IgD-negative memory B cell (primary cell): ENCODE results near the gene HOXB7. TPM values are rescaled to one million over a fixed set of nuclear protein-coding genes. Genes with fewer than 3 reads are reported as not detected.

Source experiments
- H3K27ac Mint-ChIP-seq, 3 donors: one replicate each; pipeline ENCODE4 v1.8.0; 2020 to 2022; ENCODE audit warnings: mild to moderate bottlenecking in 3 of 3, mixed read lengths in 3 of 3, moderate library complexity in 1 of 3
- H3K27me3 Mint-ChIP-seq: one replicate; pipeline ENCODE4 v1.8.0; 2021; ENCODE audit warnings: mixed read lengths
- H3K36me3 Mint-ChIP-seq: one replicate; pipeline ENCODE4 v1.8.0; 2020; ENCODE audit warnings: mild to moderate bottlenecking, mixed read lengths
- H3K4me1 Mint-ChIP-seq, 3 donors: one replicate each; pipeline ENCODE4 v1.8.0; 2020 to 2022; ENCODE audit warnings: mixed read lengths in 3 of 3, mild to moderate bottlenecking in 1 of 3
- H3K4me3 Mint-ChIP-seq, 4 donors: one replicate each; pipeline ENCODE4 v1.8.0; 2020 to 2022; ENCODE audit warnings: mild to moderate bottlenecking in 4 of 4, mixed read lengths in 4 of 4, moderate library complexity in 3 of 4
- H3K9me3 Mint-ChIP-seq, 3 donors: one replicate each; pipeline ENCODE4 v1.8.0; 2020 to 2021; ENCODE audit warnings: mixed read lengths in 3 of 3, mild to moderate bottlenecking in 1 of 3
- polyA plus RNA-seq: library from polyadenylated mRNA; unstranded; fragments of 300-500 nt; fragmentation: Illumina TruSeq; gene quantifications from one replicate; pipeline ENCODE4 v1.2.3, GENCODE V29; 2021

Gene HOXB7
- polyA plus RNA-seq, 1 donor from 2014 or later, result not detected

DNA sequence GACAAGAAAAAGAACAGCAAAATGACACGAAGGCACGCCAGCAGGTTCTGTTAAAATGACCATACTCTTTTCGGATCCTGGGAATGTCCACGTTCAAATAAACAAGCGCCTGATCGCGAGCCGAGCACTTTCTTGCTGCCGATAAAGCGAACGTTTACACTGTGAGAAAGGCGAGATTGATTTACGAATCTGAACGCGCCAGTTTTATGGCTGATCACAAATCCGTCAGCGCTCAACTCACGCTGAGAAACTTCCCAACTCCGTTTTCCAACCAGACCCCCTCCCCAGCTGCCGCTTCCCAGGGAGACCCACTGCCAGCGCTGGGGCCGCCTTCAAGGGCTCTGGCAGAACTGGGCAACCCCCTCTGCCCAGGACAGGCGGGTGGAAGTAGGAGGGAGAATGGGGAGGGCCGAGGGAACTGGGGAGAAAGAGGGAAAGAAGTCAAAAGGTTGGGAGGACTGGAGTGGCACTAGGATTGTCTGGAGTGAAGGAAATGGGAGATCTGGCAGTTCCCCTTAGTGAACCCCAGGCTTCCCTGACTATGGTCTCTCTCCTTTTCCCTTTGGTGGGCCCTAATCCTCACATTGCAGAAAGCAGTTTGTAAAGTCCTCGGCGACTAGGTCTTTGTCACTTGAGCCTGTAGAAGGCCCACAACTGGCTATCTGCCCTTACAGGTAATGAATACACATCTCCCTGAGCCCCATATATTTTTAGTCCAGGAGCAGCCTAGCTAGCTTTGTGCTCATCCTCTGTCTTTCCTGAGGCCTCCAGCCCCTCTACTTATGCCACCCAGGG is 39.6 kb downstream of the HOXB7 start:
- Mint-ChIP-seq H3K4me3 (no peak overlapping the region), H3K4me1 (peaks cover 0 to 5% (median 0%) of the 10 kb centered on the region in 3 donors), H3K9me3 (peaks cover 0 to 1% (median 0%) of the 10 kb centered on the region in 3 donors), H3K27ac (peak overlapping the region in 1 of 3 donors; percentile 66), H3K27me3 (peaks cover 3% of the 10 kb centered on the region), H3K36me3 (peaks cover 2% of the 10 kb centered on the region)

DNA sequence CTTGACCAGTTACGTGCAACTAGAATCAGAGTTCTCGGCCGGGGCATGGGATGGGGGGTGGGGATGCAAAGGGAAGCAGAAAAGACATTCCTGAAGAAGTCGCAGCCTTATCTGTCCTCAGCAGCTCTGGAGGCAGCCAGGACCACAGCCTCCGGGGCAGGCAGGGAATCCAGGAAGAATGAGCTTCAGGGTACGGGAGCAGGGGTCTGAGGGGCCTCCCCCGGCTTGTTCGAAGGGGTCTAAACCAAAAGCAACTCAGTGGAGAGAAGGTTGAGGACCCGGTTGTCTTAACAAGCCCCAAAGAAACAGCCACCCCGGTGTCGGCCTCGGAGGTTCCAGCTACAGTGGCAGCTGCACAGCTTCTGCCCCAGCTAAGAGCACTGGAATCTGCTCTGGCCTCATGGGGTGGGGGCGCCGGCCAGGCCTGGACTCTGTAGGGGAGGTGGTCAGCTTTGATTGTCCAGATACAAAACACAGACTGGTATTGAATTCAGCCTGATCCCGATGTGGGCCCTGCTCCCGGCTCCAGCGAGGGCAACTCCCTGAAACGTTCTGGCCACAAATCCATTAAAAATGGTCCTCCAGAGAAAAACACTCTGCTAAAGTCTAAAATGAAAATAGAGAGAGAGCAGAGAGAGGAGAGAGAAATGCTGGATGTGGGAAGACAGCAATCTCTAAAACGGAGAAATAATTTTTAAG is 40.3 kb downstream of the HOXB7 start:
- Mint-ChIP-seq H3K27ac (no peak overlapping the region), H3K4me3 (no peak overlapping the region), H3K9me3 (peaks cover 0 to 1% (median 0%) of the 10 kb centered on the region in 3 donors)

DNA sequence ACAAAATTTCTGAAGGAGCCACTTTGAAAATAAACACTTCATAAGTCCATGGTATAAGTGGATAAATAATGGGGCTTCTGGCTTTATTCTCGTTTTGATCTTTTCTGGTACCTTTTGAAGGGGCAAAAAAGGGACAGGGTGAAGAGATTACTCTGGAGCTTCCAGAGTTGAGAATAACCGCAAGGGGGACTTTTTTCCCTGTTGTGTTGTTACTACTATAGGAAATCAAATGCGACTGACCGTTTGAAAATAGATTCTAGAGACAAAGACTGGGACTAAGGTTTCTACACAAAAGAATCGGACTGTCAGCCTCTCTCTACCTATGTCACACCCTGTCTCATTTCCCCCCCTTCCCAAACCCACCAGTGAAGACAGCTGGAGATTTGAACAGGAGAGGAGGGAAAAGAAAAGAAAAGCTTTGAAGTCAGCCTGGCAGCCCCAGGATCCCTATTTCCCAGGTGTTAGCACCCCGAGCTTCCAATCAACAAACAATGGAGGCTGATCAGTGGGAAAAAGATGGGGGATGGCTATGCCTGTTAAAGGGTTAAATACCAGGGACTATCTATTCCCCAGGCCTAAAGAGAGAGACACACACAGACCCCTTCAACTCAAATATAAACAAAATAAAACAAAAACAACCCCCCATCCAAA is 41.0 kb downstream of the HOXB7 start:
- Mint-ChIP-seq H3K4me1 (no peaks in the 10 kb centered on the region), H3K9me3 (peaks cover 0 to 1% (median 0%) of the 10 kb centered on the region in 3 donors), H3K36me3 (peaks cover 2% of the 10 kb centered on the region), H3K27ac (no peak overlapping the region), H3K4me3 (no peak overlapping the region), H3K27me3 (peaks cover 4% of the 10 kb centered on the region)

More for the DNA sequence above, 40.3 kb downstream of the HOXB7 start:
- Mint-ChIP-seq H3K36me3 (peaks cover 2% of the 10 kb centered on the region), H3K27me3 (peaks cover 3% of the 10 kb centered on the region), H3K4me1 (peaks cover 0 to 1% (median 0%) of the 10 kb centered on the region in 3 donors)

DNA sequence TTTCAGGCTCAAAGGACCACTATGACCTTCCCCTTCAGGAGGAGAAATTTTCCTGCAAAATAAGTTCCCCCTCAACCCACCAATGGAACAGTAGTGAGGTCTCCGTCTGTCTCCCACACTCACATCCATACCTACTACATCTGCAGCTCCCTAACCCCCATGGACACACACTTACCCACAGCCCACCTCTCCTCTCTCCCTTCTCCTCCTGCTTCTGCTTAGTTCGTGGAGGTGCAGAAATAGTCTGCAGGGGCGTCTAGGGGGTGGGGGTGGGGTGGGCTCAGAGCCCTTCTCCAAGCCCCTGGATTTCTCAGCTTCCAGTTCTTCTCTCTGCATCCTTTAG is 41.6 kb downstream of the HOXB7 start:
- peaks cover 0 to 1% (median 0%) of the 10 kb centered on the region in 3 donors for H3K9me3 Mint-ChIP-seq
- H3K27me3 Mint-ChIP-seq, result peaks cover 8% of the 10 kb centered on the region
- H3K36me3 Mint-ChIP-seq, result peaks cover 2% of the 10 kb centered on the region
- H3K4me3 Mint-ChIP-seq, result no peak overlapping the region
- no peaks in the 10 kb centered on the region for H3K4me1 Mint-ChIP-seq
- H3K27ac Mint-ChIP-seq, result no peak overlapping the region

DNA sequence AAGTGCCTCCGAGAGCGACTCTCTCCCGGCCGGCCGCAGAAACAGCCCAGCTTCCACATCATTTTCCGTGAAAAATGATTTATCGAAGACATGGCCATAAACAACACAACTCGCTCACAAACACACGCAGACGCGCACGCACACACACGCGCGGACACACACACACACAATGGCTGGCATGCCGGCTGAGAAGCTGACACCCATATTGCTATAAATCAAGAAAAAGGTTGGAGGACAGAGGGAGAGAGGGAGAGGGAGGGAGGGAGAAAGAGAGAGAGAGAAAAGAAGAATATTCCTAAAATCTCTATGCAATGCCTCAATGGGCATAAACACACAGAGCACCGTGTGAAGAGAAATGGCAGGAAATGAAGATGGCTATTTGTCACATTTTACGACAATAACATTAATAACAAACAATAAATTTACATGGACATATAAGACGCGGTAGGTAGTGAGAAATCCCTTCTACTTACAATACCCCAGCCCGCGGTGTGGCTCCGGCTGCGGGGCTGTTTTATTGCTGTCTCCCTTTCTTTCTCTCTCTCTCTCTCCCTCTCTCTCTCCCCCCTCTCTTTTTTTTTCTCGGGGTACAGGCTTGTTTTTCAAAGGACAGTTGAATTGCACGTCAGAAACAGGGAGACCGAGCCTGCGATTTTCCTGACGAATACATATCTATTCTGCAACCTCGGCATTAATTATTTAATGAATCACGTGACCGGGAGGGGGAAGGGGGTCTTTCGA is 42.1 kb downstream of the HOXB7 start:
- Mint-ChIP-seq H3K4me3 (no peak overlapping the region), H3K27ac (no peak overlapping the region), H3K9me3 (peaks cover 0 to 1% (median 0%) of the 10 kb centered on the region in 3 donors), H3K27me3 (peaks cover 8% of the 10 kb centered on the region), H3K4me1 (no peaks in the 10 kb centered on the region), H3K36me3 (peaks cover 2% of the 10 kb centered on the region)

DNA sequence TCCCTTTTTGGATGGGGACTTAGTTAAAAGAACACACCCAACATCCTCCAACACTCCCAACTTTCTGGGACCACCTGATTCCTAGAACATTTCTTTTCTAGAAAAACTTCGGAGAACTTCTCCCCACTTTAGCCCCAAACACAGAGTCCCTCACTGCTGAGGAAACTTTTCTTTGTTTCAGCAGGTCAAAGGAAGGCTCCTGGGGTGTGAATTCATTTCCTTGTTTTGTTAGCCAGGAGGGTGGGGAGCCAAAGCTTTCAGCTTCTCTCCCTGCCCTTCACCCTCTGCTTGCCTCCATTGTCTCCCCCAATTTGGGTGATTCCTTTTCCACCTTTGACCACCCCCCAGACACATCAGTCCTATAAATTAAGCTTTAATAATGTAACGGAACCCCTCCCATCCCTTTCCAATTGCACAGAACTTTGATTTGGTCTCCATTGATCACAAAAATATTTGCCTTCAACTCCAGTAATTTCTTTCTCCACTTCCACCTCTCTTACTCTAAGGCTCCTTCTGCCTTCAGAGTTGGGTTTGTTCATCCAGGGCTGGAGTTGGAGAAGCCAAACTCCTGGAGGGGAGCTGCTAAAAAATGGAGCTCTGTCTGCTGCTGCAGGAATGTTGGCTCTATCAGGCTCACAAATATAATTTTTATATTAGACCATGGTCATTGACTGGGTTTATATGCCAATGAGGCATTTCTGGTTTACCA is 43.0 kb downstream of the HOXB7 start:
- H3K27ac Mint-ChIP-seq, result no peak overlapping the region
- H3K4me3 Mint-ChIP-seq, result no peak overlapping the region
- H3K27me3 Mint-ChIP-seq, result peaks cover 10% of the 10 kb centered on the region
- H3K4me1 Mint-ChIP-seq, result no peaks in the 10 kb centered on the region
- H3K9me3 Mint-ChIP-seq, result peaks cover 0 to 1% (median 0%) of the 10 kb centered on the region in 3 donors
- peaks cover 2% of the 10 kb centered on the region for H3K36me3 Mint-ChIP-seq

DNA sequence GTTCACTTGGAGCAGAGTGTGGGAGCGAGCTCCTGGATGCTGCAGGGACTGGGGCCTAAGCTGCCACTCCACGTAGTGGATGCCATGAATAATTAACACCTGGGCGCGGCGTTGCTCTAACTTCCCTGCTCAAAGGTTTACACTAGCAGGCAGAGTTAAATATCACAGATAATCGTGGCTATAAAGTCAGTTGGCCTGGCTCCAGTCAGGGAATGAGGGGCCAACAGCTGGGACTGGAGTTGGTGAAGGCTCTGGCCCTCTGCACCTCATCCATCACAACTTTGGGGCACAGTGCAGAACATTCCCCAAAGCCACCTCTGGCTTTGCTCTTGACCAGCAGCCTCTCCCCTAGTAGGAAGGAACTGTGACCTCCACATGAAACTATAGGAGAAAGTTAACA is 43.6 kb downstream of the HOXB7 start:
- Mint-ChIP-seq H3K27ac (no peak overlapping the region), H3K27me3 (peaks cover 11% of the 10 kb centered on the region), H3K9me3 (peaks cover 0 to 1% (median 0%) of the 10 kb centered on the region in 3 donors), H3K4me1 (no peaks in the 10 kb centered on the region), H3K36me3 (peaks cover 2% of the 10 kb centered on the region), H3K4me3 (no peak overlapping the region)

DNA sequence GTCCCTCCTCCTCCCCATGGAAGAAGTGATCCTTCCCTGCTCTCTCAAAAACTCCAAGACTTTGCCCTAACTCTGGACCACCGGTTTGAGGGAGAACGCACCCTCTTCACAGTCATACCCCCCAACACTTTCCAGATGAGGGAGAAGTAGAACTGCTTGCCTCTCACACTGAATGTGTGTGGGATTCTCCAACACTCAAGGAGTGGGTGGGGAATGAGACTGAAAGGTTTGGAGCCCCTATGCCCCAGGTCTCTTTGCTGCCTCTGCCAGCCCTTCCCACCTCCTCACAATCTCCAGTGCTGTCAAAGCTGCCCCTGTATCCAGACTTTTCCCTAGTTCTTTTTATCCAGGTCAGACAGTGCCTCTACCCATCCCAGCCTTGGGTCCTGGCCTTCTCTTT is 44.1 kb downstream of the HOXB7 start:
- Mint-ChIP-seq H3K27me3 (peaks cover 11% of the 10 kb centered on the region), H3K27ac (no peak overlapping the region), H3K36me3 (peaks cover 2% of the 10 kb centered on the region), H3K9me3 (peaks cover 0 to 1% (median 0%) of the 10 kb centered on the region in 3 donors), H3K4me3 (no peak overlapping the region), H3K4me1 (no peaks in the 10 kb centered on the region)

DNA sequence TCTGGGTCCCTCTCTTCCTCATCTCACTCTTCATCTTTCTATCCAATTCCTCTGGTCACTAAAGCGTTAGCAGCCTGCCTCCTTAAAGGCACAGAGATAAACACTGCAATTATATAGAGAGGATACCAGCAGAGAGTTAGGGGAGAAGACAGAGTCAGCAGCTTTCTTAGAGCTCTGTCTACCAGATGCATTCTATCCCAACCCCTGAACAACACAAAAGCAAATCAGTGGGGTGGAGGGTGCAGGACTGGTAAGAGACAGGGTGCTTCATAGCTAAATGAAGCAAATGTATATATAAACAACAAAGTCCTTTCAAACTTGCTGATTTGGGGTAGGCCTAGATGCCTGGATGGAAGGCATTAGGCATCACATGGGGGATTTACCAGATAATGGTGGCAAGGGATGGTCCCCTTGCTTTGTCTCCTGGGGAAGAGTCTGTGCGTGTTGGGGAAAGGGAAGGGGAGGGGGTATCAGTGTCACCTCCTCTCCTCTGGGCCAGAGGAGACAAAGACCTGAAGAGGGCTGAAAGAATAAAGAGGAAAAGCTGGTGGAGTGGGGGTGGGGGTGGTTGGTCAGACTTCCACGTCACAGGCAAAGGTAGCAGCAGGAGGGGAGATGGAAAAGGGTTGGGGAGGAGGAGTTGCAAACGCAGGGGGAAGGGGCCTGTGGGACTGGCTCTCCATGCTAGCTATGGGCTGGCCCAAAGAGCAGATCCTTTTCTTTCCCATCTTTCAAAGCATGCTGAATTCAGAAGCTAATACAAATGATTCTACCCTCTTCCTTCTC is 44.7 kb downstream of the HOXB7 start:
- Mint-ChIP-seq H3K27ac (no peak overlapping the region), H3K27me3 (peaks cover 11% of the 10 kb centered on the region), H3K36me3 (peaks cover 2% of the 10 kb centered on the region), H3K4me3 (no peak overlapping the region), H3K9me3 (peaks cover 0 to 1% (median 0%) of the 10 kb centered on the region in 3 donors), H3K4me1 (no peaks in the 10 kb centered on the region)

DNA sequence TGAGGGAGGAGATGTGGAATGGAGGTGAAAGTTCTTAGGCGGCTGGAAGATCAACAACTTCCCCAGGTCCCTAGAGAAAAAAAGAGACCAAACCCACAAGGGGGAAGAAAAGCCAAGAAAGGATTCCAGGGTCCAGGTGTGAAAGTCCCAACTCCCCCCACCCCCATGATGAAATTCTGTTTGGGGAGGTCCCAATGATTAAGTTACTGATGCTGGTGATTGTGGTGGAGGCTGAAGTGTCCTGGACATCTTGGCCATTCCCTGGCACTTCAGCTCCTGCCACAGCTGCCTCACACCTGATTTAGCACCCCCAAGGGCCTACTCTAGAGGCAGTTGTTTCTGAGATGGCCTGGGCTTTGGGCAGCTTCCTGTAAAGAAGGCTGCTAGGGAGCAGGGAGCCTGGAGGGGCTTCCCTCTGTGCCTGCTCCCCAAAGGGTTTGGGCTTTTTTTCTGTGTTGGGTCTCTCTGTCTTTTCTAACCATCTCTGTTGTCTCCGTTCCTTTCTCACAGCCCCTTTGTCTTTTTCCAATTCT is 45.7 kb downstream of the HOXB7 start:
- Mint-ChIP-seq H3K4me3 (no peak overlapping the region), H3K4me1 (no peaks in the 10 kb centered on the region), H3K9me3 (peaks cover 0 to 1% (median 0%) of the 10 kb centered on the region in 3 donors), H3K36me3 (peaks cover 2% of the 10 kb centered on the region), H3K27me3 (peaks cover 8% of the 10 kb centered on the region), H3K27ac (no peak overlapping the region)

DNA sequence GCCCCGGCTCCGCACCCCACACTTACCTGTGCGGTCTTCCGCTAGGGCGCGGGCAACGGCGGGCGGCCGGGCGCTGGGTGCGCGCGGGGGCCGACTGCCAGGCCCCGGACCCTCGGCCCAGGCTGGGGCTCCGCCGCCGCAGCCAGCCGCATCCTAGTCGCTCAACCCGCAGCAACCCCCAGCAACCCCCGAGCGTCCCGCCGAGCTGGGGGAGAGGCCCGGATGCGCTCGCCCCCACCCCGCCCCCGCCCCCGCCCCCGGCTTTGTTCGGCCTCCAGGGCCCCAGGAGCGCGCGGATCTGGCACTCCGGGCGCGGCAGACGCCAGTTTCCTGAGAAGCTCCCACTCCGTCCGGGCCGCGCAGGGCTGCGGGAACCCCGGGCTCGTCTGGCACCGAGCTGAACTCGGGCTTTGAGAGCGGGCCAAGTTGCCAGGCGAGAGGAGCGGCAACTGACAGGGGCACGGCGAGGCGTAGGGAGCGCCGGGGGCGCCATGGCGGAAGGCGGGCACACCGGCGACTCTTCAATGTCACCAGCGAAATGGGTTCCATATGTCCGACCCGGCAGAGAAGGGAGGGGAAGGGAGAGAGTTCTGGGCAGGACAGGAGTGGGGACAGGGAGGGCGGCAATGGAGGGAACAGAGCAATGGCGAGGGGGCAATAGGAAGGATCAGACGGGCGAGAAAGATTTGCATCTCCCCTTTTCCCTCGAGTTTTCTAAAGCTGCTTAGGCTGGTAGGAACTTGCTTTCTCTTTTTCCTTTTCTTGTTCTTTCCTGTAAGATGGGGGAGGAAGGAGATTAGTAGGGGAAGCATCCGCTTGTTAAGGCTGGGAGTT is 46.4 kb downstream of the HOXB7 start:
- Mint-ChIP-seq H3K9me3 (peaks cover 0 to 1% (median 0%) of the 10 kb centered on the region in 3 donors), H3K36me3 (peaks cover 2% of the 10 kb centered on the region), H3K4me3 (no peak overlapping the region), H3K4me1 (no peaks in the 10 kb centered on the region), H3K27me3 (peaks cover 8% of the 10 kb centered on the region), H3K27ac (no peak overlapping the region)

DNA sequence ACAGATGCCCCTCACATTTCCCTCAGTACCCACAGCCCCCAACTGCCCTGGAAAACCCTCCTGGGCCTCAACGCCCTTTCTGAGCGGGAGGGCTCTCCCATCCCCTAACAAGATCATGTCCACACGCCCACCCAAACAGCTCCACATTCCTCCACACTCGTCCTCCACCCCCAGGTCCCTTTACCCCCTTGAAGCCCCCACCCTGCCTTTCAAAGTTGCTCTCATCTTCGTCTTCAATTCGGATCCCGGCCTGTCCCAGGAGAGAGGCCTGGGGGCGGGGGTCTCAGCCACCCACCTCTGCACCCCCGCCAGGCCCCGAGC is 47.0 kb downstream of the HOXB7 start:
- no peaks in the 10 kb centered on the region for H3K9me3 Mint-ChIP-seq
- no peak overlapping the region for H3K27ac Mint-ChIP-seq
- H3K4me1 Mint-ChIP-seq, result no peaks in the 10 kb centered on the region
- peaks cover 8% of the 10 kb centered on the region for H3K27me3 Mint-ChIP-seq
- H3K4me3 Mint-ChIP-seq, result no peak overlapping the region
- H3K36me3 Mint-ChIP-seq, result no peaks in the 10 kb centered on the region

DNA sequence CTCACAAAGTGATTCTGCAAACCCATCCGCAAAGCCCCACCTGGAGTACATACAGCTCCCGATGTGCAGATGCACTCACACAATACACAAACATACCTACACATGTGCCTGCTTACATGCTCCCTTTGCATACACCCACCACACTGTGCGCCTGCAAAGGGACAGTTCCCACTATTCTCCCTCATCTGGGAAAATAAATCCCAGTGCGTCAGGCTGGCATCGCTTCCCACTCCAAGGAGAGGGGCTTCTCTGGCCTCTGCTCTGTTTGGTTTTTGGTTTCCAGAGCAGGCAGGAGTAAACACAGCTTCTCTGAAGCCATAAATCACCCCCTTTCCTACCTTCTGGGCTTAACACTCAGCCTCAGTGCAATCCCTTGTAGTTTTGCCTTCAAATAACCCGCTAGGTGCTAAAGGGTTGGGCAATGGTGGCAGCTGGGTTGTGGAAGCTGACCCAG is 47.4 kb downstream of the HOXB7 start:
- no peaks in the 10 kb centered on the region for H3K9me3 Mint-ChIP-seq
- H3K27ac Mint-ChIP-seq, result peak overlapping the region in 1 of 3 donors; percentile 49
- no peak overlapping the region for H3K4me3 Mint-ChIP-seq

More for the DNA sequence above, 47.4 kb downstream of the HOXB7 start:
- peaks cover 11% of the 10 kb centered on the region for H3K27me3 Mint-ChIP-seq
- H3K4me1 Mint-ChIP-seq, result no peaks in the 10 kb centered on the region
- no peaks in the 10 kb centered on the region for H3K36me3 Mint-ChIP-seq
